Liver (tissue), 9 donors: ENCODE results near the gene DERA. TPM values are rescaled to one million over a fixed set of nuclear protein-coding genes. Genes with fewer than 3 reads are reported as not detected.

ENCODE experiments used
- DNase-seq: peaks from one replicate; pipeline ENCODE4 v3.0.0-alpha.2; 2017; ENCODE audit warnings: low spot score
- H3K27ac ChIP-seq, 2 donors: one replicate each; pipeline ENCODE4 v1.7.0; 2013; ENCODE audit warnings: inconsistent platforms in 2 of 2, low read length in 2 of 2, control low read depth in 1 of 2, low read depth in 1 of 2, mild to moderate bottlenecking in 1 of 2
- H3K27me3 ChIP-seq, 4 donors: one replicate each; pipeline versions ENCODE4 v1.6.1 to v1.7.0; 2013; ENCODE audit warnings: low read length in 3 of 4, inconsistent platforms in 1 of 4, mild to moderate bottlenecking in 1 of 4, moderate library complexity in 1 of 4; ENCODE audit not compliant: control insufficient read depth in 4 of 4, insufficient read depth in 4 of 4
- H3K36me3 ChIP-seq, 4 donors: one replicate each; pipeline versions ENCODE4 v1.6.1 to v1.7.0; 2013; ENCODE audit warnings: low read length in 3 of 4, mild to moderate bottlenecking in 3 of 4, low read depth in 1 of 4, moderate library complexity in 1 of 4; ENCODE audit not compliant: control insufficient read depth in 4 of 4, insufficient read depth in 3 of 4
- H3K4me1 ChIP-seq, 4 donors: one replicate each; pipeline versions ENCODE4 v1.6.1 to v1.7.0; 2013; ENCODE audit warnings: low read length in 3 of 4, mild to moderate bottlenecking in 3 of 4, moderate library complexity in 1 of 4; ENCODE audit not compliant: control insufficient read depth in 4 of 4, insufficient read depth in 4 of 4
- H3K4me3 ChIP-seq, 3 donors: one replicate each; pipeline versions ENCODE4 v1.6.1 to v1.7.0; 2013; ENCODE audit warnings: low read length in 3 of 3, control low read depth in 1 of 3, low read depth in 1 of 3, mild to moderate bottlenecking in 1 of 3
- H3K9ac ChIP-seq, 2 donors: one replicate each; pipeline ENCODE4 v1.7.0; 2013; ENCODE audit warnings: low read length in 2 of 2, mild to moderate bottlenecking in 2 of 2, moderate library complexity in 2 of 2, control low read depth in 1 of 2, low read depth in 1 of 2
- H3K9me3 ChIP-seq, 4 donors: one replicate each; pipeline versions ENCODE4 v1.6.1 to v1.7.0; 2013; ENCODE audit warnings: low read length in 3 of 4; ENCODE audit not compliant: control insufficient read depth in 4 of 4
- ATF3 ChIP-seq: IDR thresholded peaks from 2 replicates; pipeline ENCODE4 v1.6.1; 2016; ENCODE audit warnings: antibody characterized with exemption
- CTCF ChIP-seq: fragments of 150-350 bp; IDR thresholded peaks from 2 replicates; pipeline ENCODE4 v1.5.1; 2017; ENCODE audit warnings: improper control_type of control experiment, low read depth, low read length; ENCODE audit not compliant: missing input control
- EGR1 ChIP-seq, 2 donors: IDR thresholded peaks; 2 replicates each; pipeline ENCODE4 v1.6.1; 2016 to 2018; ENCODE audit warnings: antibody characterized with exemption in 2 of 2, low read depth in 2 of 2
- FOXA1 ChIP-seq: IDR thresholded peaks from 2 replicates; pipeline ENCODE4 v1.6.1; 2016; ENCODE audit warnings: antibody characterized with exemption
- FOXA2 ChIP-seq: IDR thresholded peaks from 2 replicates; pipeline ENCODE4 v1.6.1; 2016; ENCODE audit warnings: antibody characterized with exemption
- GABPA ChIP-seq, 2 donors: IDR thresholded peaks in 1 of 2; conservative IDR thresholded peaks in 1 of 2; 2 replicates each; pipeline ENCODE4 v1.6.1; 2016; ENCODE audit warnings: antibody characterized with exemption in 2 of 2, mild to moderate bottlenecking in 1 of 2, moderate library complexity in 1 of 2
- HNF4A ChIP-seq, 2 donors: conservative IDR thresholded peaks; 2 replicates each; pipeline ENCODE4 v1.6.1; 2016; ENCODE audit warnings: antibody characterized with exemption in 2 of 2, mild to moderate bottlenecking in 2 of 2
- HNF4G ChIP-seq: IDR thresholded peaks from 2 replicates; pipeline ENCODE4 v1.6.1; 2016; ENCODE audit warnings: antibody characterized with exemption
- JUND ChIP-seq, 2 donors: IDR thresholded peaks; 2 replicates each; pipeline ENCODE4 v1.6.1; 2016; ENCODE audit warnings: antibody characterized with exemption in 2 of 2
- MAX ChIP-seq: IDR thresholded peaks from 2 replicates; pipeline ENCODE4 v1.6.1; 2016; ENCODE audit warnings: antibody characterized with exemption
- NR2F2 ChIP-seq: IDR thresholded peaks from 2 replicates; pipeline ENCODE4 v1.6.1; 2016; ENCODE audit warnings: antibody characterized with exemption
- RAD21 ChIP-seq, 2 donors: IDR thresholded peaks; 2 replicates each; pipeline ENCODE4 v1.6.1; 2016; ENCODE audit warnings: antibody characterized with exemption in 2 of 2, mild to moderate bottlenecking in 2 of 2
- REST ChIP-seq: IDR thresholded peaks from 2 replicates; pipeline ENCODE4 v1.6.1; 2016; ENCODE audit warnings: antibody characterized with exemption, mild to moderate bottlenecking
- RXRA ChIP-seq, 2 donors: IDR thresholded peaks; 2 replicates each; pipeline ENCODE4 v1.6.1; 2017 to 2018; ENCODE audit warnings: antibody characterized with exemption in 2 of 2, mild to moderate bottlenecking in 1 of 2
- SP1 ChIP-seq: IDR thresholded peaks from 2 replicates; pipeline ENCODE4 v1.6.1; 2018; ENCODE audit warnings: antibody characterized with exemption, mild to moderate bottlenecking
- TAF1 ChIP-seq: conservative IDR thresholded peaks from 2 replicates; pipeline ENCODE4 v1.6.1; 2016; ENCODE audit warnings: antibody characterized with exemption, mild to moderate bottlenecking
- YY1 ChIP-seq: IDR thresholded peaks from 2 replicates; pipeline ENCODE4 v1.6.1; 2016; ENCODE audit warnings: antibody characterized with exemption, mild to moderate bottlenecking
- ZBTB33 ChIP-seq: IDR thresholded peaks from 2 replicates; pipeline ENCODE4 v1.6.1; 2016; ENCODE audit warnings: antibody characterized with exemption
- WGBS: extraction: QIAGEN DNeasy Blood & Tissue Kit; methylation state at CpG from one replicate; pipeline ENCODE4 v1.1.7; 2013; 5-methylcytosine and 5-hydroxymethylcytosine counted together
- polyA plus RNA-seq, 2 donors: library from polyadenylated mRNA; stranded (reverse) in 1 of 2; unstranded in 1 of 2; fragments of 200-250 nt in 1 of 2; fragments of >200 nt in 1 of 2; fragmentation: Nextera tagmentation in 1 of 2; extraction: Ambion mirVana in 1 of 2; gene quantifications; one replicate each; pipeline versions ENCODE4 v1.2.1 to v1.2.3, GENCODE V29; 2013 to 2015
- total RNA-seq, 2 donors: library from RNA; depleted of rRNA; stranded (reverse); fragments of >200 nt; gene quantifications; one replicate each; pipeline ENCODE4 v1.2.3, GENCODE V29; 2014
- donor health status: healthy.
- donor health status: healthy.
- donor health status: healthy.
- donor health status: healthy.
- donor health status: healthy.

DERA gene
- total and polyA plus RNA-seq, 4 donors, result 32.9 to 65.2 (median 52.4) TPM

DNA sequence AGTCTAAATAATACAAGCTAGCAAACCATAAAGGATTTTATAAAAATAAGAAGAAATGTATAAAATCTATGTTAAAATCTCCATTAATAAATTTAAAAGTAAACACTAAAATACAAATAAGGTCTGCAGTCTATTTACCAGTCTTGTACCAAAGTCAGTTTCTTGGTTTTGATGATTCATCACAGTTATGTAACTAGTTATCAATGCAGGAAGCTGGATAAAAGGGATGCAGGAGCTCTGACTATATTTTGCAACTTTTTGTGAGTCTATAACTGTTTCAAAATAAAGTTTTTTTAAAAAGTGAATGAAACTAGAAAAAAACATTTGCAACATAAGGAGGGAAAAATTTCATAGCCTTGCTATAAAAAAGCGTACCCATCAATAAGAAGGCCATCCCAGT lies 151.5 kb downstream of the DERA start:
- Histone ChIP-seq H3K4me1 (no peaks in the 10 kb centered on the region), H3K9me3 (no peaks in the 10 kb centered on the region), H3K4me3 (no peak overlapping the region), H3K36me3 (no peaks in the 10 kb centered on the region), H3K27me3 (no peaks in the 10 kb centered on the region), H3K9ac (no peak overlapping the region), H3K27ac (no peak overlapping the region)
- no peak for DNase-seq
- WGBS, result 95% methylated on average over 1 of the region's 1 CpG
- TF ChIP-seq HNF4A (conservative IDR thresholded peaks at IDR 0.05) (no peak), JUND (IDR thresholded peaks at IDR 0.05) (no peak), HNF4G (no peak), ATF3 (no peak), CTCF (no peak), NR2F2 (no peak), TAF1 (no peak), REST (no peak), RXRA (IDR thresholded peaks at IDR 0.05) (no peak), YY1 (no peak), FOXA1 (no peak), ZBTB33 (no peak), EGR1 (IDR thresholded peaks at IDR 0.05; ENCODE audit: low read depth in 2 of 2) (no peak), MAX (no peak), RAD21 (IDR thresholded peaks at IDR 0.05) (no peak), FOXA2 (no peak)

- no peaks in the 10 kb centered on the region for H3K4me1 ChIP-seq
- WGBS, result 90% methylated on average over 1 of the region's 1 CpG
- TF ChIP-seq MAX (no peak), NR2F2 (no peak), SP1 (no peak), RXRA (IDR thresholded peaks at IDR 0.05) (no peak), HNF4A (conservative IDR thresholded peaks at IDR 0.05) (no peak), ZBTB33 (no peak), FOXA2 (no peak), CTCF (no peak), GABPA (IDR thresholded peaks at IDR 0.05 in 1 of 2, conservative IDR thresholded peaks at IDR 0.05 in 1 of 2) (no peak), EGR1 (IDR thresholded peaks at IDR 0.05; ENCODE audit: low read depth in 2 of 2) (no peak), FOXA1 (no peak)
Measured at GRCh38 chr12:16063726-16064125, 152.6 kb downstream of the DERA start.

More at GRCh38 chr12:16063726-16064125, 152.6 kb downstream of the DERA start:
- DNase-seq, result no peak
- Histone ChIP-seq H3K27me3 (no peaks in the 10 kb centered on the region), H3K9me3 (no peaks in the 10 kb centered on the region), H3K36me3 (no peaks in the 10 kb centered on the region), H3K9ac (no peak overlapping the region), H3K27ac (no peak overlapping the region), H3K4me3 (no peak overlapping the region)
